ENCODE results near the gene SPOCK1. TPM values are rescaled to one million over a fixed set of nuclear protein-coding genes. Genes with fewer than 3 reads are reported as not detected.

Gene SPOCK1
- polyA plus RNA-seq, 4 donors: 5.9 to 39.6 (median 14.2) TPM

DNA sequence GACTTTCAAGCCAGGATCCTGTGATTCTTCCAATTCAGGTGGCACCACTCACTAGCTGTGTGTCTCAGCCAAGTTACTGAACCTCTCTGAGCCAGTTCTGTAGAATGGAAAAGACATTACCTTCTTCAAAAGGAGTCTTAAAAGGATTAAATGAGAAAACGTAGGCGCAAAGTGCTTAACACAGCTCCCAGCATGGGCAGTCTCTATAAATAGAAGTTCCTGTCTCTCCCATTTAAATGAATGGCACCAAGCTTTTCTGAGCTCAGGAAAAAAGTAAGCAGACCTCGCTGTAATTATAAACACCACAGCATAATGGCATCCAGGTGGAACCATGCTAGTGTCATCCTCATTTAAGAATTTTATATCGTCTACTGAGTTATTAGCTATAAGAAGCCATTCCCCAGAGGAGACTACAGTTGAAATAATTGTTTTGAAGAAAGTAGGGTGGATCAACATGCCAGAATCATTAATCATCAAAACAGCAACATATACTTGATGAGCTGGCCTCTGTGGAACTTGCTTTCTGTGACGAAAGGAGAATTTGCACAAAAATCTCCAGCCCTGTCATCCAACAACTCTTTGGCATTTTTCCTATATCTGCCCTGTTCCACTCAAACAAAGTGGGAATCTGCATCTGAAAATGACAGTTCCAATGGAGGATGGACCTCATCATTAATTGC is 188.9 kb downstream of the SPOCK1 start:
- DNase-seq (ENCODE audit: low read depth in 4 of 4, low spot score in 3 of 4): no peak

DNA sequence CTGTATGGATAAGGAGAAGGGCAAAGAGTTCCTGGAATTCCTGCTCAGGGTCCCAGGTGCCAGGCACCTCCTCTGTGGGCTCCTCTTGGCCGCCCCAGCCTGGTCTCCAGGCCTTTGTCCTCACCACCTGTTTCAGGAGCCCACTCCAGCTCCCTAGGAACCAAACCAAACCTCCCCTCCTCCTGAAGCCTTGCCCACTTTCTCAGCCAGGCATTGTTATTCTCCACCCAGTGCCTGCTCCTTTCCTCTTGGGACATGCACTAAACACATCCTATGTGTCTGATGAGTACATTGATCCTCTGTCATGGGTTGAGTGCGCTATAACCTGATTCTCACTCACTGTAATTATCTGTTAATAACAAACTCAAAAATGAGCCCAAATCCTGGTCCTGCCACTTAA is 189.8 kb downstream of the SPOCK1 start:
- DNase-seq (ENCODE audit: low read depth in 4 of 4, low spot score in 3 of 4): no peak

DNA sequence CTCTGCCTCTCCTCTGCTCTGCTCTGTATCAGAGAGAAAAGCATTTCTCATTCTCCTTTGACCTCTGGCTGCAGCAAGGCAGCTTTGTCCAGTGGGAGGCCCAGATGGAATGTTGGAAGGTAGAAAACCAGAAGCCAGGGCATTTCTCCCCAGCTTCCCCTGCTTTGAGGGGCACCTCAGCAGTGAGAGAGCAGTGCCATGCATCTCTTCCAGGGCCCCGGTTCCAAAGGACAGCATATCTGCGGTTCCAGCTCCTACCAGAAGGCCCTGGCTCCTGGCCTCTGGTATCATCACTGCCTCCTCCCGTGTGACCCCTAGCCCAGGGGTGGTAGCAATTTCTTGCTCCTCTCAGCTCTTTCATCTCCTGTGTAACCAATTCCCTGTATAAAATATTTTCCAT is 190.8 kb downstream of the SPOCK1 start:
- DNase-seq (ENCODE audit: low read depth in 4 of 4, low spot score in 3 of 4): no peak

DNA sequence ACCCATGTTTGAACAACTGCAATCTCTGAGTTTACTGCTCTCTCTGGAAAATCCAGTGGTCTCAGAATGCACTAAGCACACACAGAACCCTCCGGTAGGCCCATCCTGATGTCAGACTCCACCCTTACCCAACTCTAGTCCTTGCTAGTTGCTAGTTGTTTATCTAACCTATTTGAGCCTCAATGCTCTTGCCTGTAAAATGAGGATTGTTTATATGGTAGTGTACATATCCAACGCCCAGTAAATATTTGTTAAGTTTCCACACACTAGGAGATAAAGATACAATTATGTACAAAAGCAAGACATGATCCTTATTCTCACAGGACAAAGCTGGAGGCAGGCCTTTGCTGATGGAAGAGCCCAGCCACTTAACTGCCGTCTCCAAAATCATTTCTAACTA is 192.2 kb downstream of the SPOCK1 start:
- no peak for DNase-seq (ENCODE audit: low read depth in 4 of 4, low spot score in 3 of 4)

DNA sequence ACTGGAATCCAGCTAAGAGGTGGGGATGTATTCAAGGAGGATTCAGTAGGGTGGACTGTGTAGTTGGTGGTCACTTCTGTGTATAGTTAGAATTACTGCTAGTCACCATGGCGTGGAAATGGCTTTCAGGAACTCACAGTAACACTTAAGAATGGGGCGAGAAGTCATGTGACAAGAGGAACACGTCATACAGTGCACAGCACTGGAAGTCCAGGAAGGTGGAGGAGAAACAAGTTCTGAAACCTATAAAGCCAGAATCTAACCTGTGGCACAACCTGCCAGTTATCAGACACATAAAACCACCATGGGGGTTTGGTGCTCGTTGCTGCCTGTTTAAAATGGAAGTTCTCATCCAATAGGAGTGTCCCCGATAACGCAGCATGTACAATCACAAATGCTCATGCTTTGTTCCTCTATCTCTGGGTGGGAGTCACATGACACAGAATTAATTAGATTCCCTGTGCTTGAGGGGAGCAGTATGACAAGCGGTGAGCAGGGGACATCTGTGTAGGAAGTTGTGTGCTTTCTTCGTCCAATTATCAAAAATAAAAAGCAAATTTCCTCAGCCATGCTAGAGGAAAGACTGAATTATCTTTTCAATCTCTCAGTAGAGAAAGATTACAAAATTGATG is 193.0 kb downstream of the SPOCK1 start:
- DNase-seq (ENCODE audit: low read depth in 4 of 4, low spot score in 3 of 4): no peak

DNA sequence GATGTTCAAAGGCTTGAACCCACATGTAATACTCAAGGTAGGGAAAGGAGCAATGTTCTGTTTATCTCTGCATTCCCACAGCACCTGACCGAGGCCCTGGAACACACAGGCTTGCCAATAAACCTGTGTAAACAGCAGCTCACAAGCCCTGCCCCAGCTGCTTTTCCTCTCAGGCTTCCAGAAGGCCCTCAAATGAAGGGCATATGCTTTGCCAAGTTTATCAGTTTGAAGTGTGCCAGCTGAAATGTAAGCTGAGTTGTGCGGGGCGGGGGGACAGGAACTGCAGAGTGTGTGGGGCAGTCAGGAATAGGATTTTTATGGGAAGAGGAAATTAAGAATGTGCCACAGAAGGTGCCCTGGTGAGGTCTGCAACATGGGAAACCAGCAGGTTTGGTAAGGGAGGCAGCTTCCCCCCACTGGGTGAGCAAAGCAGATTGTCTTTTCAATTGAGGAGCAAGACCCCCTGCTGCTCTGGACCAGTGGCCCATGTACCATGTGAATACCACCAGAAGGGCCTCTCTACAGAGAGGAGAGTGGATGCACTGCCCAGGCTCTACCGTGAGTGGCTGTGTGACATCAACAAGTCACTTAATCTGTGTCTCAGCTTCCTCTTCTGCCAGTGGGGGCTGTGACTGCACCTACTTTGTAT is 194.8 kb downstream of the SPOCK1 start:
- no peak for DNase-seq (ENCODE audit: low read depth in 4 of 4, low spot score in 3 of 4)

DNA sequence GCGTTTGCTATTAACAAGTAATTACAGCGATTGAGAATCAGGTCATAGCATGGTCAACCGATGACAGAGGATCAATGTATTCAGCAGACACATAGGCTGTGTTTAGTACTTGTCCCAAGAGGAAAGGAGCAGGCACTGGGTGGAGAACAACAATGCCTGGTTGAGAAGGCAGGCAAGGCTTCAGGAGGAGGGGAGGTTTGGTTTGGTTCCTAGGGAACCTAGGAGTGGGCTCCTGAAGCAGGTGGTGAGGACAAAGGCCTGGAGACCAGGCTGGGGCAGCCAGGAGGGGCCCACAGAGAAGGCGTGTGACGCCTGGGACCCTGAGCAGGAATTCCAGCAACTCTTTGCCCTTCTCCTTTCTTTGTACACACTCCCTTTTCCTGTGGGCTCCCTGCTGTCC is 195.6 kb downstream of the SPOCK1 start:
- no peak for DNase-seq (ENCODE audit: low read depth in 4 of 4, low spot score in 3 of 4)

DNA sequence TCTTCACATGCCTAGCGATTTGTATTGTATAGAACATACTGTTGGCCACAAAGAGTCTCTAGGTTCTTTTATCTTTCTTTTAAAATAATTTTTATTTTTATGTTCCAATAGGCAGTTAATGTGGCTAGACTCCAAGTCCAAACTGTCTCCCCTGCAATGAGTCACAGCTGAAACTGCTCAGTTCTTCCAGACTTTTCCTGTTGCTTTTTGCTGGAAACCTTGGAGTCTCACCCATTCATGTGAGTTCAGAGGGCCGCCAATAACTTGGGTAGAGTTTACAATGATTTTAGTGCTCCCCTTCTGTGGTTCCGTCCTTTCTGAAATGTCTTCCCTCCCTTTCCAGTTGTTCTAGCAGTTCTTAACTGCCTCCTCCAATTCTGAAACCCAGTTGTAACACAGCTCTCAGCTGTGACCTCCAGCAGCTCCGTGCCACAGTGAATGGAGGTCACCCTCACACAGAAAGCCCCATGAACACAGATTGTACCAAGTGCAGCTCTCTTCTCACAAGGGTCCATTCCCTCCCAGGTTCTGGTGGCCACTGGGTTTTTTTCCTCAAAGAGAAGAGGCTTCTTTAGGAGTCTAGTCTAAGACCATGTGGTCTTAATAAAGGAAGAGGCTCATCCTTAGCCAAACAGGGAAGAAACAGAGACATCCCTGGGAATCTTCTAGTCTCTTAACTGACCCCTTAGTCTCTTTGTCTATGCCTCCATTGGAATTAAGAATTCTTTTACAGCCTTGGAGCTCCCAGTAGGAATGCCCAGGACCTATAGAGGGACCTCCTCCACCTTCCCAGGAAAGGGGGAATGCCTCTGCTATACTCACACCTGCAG is 198.5 kb downstream of the SPOCK1 start:
- DNase-seq (ENCODE audit: low read depth in 4 of 4, low spot score in 3 of 4): no peak

DNA sequence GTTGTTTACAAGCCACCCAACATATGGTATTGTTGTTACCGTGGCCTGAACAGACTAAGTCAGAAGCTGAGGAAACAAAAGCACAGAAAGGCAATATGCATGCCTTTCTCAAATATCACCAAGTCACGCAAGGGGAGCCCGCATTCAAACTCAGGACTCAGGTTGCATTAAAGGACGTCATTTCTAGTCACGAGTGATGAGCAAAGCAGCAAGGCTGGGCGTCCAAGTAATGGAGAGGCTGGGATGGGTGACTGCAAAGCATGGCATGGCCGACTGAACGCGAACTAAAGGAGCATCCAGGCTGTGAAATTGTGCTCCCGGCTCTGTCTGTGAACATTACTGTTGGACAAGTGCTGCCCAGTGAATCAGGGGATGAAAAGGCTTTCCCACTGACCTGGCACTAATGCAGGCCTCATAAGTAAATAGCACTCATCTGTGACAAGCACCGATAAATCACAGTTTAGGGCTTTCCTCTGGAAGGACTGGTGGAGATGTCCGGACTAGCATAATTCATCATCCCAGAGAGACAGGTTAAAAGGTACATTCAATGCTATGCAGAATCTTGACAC is 202.8 kb downstream of the SPOCK1 start:
- peak; percentile 39 to 75 (median 50) for DNase-seq (ENCODE audit: low read depth in 4 of 4, low spot score in 3 of 4)

DNA sequence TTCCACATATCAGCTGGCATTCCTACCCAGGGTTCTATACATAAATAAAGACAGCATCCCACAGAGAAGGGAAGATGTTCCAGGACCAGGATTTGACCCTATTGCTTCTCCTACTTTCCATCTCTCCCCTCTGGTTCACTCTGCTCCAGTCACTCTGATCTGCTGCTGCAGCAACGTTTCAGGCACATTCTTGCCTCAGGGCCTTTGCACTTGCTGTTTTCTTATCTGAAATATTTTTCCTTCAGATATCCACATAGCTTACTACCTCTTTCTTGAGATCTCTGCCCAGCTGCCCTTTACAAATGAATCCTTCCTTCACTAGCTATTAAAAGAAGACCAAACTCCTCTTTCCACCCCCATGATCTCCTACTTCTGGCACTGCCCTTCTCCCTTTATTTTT is 204.5 kb downstream of the SPOCK1 start:
- DNase-seq (ENCODE audit: low read depth in 4 of 4, low spot score in 3 of 4): no peak

DNA sequence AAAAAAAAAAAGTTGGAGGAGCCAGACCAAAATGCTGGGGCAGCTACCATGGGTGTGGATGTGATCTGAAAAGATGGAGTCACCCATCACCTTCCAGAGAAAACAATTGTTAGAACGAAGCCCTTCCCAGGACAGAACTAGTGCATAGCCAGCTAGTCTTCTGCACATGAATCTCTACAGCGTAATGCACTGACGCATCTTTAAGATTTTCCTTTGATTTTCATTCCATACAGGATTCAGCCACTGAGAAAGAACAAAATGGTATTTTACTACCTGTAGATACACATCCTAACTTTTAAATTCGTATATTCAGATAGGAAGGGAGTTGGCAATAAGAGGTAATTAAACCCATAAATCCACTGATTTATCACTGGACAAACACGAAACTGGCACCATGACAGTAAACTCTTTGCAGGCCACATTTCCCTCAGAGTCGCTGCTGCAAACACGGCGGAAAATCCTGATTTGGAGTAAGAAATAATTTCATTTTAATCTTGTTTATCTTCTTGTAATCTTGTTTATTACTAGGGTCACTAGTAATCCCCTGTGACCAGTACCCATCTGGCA is 206.6 kb downstream of the SPOCK1 start:
- DNase-seq (ENCODE audit: low read depth in 4 of 4, low spot score in 3 of 4): peak in 2 of 4 donors; percentile 18 to 54

DNA sequence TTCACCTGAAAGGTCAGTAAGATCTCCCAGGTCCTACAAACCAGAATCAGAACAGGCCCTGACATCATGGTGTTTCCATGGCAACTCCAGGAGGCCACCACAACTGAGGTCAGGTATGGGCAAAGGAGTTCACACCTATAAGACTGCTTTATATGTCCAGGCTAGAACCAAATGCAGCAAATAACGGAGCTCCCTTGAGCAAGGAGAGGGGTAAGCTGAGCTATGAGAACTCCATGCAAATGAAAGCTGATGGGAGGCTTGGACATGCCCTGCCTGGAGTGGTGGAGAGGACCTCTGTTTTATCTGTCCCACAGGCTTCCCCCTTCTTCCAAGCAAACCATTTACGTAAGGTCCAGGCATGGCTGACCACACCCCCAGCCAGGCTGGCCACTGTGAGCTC is 207.7 kb downstream of the SPOCK1 start:
- no peak for DNase-seq (ENCODE audit: low read depth in 4 of 4, low spot score in 3 of 4)

DNA sequence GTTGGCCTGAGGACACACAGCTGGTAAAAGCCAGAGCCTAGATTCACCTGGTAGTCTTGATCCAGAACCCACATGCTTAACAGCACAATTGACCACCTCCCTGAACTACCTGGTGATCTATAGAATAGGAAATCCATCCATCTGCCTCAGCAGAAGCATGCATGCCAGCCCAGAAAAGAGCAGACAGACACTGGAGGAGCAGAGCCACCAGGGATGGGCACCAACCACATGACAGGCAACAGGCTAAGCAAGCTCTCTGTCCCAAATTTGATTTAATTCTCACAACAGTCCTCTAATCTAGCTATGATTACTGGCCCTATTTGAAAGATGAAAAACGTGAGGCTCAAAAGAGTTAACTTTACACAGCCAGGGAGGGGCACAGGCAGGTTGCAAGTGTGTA is 208.1 kb downstream of the SPOCK1 start:
- DNase-seq (ENCODE audit: low read depth in 4 of 4, low spot score in 3 of 4): no peak

DNA sequence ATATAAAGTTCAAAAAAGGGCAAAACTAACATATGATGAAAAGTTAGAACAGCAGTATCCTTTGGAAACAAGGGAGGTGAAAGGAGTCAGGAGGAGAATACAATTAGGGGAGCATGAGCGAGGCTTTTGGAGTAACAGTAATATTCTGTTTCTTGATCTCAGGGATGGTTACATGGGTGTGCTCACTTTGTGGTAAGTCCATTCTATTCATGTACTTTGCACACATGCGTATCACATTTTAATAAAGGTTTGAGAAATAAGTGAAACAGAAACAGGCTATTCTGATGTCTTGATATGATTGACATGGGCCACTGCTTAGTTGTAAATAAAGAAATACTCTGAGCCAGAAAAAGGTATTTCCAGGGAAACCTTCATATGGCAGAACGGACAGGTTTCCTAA is 208.8 kb downstream of the SPOCK1 start:
- no peak for DNase-seq (ENCODE audit: low read depth in 4 of 4, low spot score in 3 of 4)

DNA sequence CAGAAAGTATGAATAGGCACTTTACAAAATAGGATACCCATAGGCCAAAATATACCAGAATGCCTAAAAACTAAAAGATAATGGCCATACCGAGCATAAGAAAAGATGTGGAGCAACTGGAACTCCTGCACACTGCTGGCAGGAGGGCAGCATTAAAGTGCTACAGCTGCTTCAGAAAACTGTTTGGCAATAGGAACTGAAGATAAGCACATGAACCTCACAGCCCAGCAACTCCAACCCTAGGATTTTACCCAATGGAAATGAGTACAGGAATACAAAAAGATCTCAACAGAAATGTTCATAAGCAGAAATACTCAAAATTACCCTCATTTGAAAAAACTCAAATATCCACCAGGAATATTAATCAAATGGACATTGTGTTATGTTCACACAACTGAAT is 209.3 kb downstream of the SPOCK1 start:
- no peak for DNase-seq (ENCODE audit: low read depth in 4 of 4, low spot score in 3 of 4)

DNA sequence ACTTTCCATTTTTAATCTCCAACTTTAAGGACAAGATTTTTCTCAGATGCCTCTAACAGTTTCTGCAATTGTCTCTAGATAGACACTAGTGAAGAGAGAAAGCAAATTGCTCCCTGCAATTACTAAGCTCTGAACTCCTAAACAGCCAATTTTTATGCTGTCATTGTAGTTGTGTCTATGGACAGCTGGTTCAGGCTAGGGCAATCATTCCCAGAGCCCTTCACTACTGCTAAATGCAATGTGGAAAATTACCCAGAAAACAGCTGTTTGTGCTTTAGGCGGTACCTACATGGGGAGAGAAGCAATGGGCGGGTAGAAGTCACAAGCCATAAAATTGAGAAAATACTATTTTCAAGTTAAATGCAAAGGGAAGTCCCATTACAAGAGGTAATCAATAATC is 211.6 kb downstream of the SPOCK1 start:
- DNase-seq (ENCODE audit: low read depth in 4 of 4, low spot score in 3 of 4): no peak

DNA sequence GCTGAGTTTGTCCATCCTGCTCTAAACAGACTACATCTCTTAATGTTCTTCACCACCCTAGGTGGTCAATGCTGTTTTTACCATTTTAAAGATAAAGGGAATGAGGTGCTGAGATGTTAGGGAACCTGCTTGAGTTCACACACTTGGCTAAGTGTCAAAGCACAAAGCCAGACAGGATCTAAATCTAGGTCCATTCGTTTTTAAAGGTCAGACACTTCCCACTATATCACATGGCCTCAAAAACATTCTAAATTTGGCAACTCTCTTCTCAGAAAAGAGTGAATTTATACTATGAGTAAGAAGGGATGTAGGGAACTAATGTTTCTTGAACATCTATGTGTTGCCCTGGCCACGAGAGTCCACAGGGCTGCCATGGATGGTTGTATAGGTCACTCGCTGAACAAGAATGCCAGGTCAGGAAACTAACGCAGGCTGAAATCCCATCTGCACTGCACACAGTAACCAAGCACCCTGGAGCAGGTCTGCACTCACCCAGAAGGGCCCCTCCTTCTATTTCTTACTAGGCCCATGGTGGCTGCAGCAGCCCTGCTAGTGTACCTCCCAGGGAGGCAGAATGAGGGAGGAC is 213.0 kb downstream of the SPOCK1 start:
- no peak for DNase-seq (ENCODE audit: low read depth in 4 of 4, low spot score in 3 of 4)

DNA sequence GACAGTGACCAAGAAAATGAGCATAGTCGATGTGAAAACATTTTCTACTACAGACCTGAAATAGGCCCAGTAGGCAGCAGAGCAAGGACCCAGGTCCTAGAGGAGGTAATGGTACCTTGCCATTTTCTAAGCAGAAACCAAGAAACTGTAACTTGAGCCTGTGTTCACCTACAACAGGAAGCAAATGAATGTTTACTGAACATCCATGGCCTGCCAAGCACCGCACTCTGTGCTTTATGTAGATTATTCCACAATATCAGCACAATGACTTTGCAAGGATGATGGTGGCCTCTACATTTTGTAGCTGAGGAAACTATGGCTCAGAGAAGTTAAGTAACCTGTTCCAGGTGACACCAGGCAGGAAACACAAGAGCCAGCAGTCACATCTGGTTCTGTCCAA is 215.3 kb downstream of the SPOCK1 start:
- DNase-seq (ENCODE audit: low read depth in 4 of 4, low spot score in 3 of 4): no peak

DNA sequence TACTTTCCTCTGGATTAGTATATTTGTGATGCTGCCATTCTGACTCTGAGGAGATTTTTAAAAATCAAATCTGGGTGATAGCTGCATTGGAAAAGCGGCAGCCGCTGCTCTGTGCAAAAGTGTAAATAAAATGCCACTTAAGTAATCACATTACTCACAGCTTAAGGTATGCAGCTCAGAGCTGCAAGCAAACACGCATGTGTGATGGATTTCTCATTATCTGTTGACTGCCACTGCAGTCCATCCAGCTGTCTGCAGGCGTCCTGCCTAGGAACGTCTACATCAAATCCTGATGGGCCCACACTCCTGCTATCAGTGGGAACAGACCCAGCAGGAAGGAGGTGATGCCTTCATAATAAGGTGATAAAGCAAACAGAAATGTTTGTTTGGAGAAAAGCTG is 216.9 kb downstream of the SPOCK1 start:
- DNase-seq (ENCODE audit: low read depth in 4 of 4, low spot score in 3 of 4): no peak

DNA sequence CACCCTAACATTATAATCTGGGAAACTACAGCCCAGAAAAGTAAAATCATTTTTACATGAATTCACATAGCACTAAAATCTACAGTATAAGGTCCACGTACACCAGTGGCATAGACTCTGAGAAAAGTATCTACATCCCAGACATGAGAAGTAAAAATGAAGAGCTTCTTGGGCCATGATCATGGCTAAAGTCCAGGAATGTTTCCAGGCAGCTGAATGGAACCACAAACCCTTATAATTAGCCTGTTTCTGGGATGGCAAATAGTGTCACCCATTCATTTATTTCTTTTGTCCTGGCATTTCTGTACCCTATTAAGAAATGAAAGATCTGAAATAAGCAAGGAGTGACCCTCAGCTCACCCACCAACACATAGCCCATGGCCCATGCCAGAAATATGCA is 217.9 kb downstream of the SPOCK1 start:
- no peak for DNase-seq (ENCODE audit: low read depth in 4 of 4, low spot score in 3 of 4)

Data from left renal pelvis (tissue), 4 donors.